Activated T-cell treated with anti-CD3 and anti-CD28 coated beads for 4 hours (primary cell): ENCODE results near the gene MAGI2.
"Not testable (repeated sequence)": the region's sequence is repeated elsewhere in the genome, so short reads cannot be mapped to it uniquely, and the experiment has no call there.

Source experiments
- DNase-seq: peaks from one replicate; pipeline ENCODE4 v3.0.0-alpha.2; 2020

The MAGI2 gene

GRCh38 chr7:79137942-79138341 is 315.5 kb downstream of the MAGI2 start:
- no peak for DNase-seq

GRCh38 chr7:79132844-79133451 is 320.5 kb downstream of the MAGI2 start:
- DNase-seq: no peak

GRCh38 chr7:79130715-79131114 is 322.8 kb downstream of the MAGI2 start:
- no peak for DNase-seq

- no peak for DNase-seq
Observed at GRCh38 chr7:79124331-79124730, 329.1 kb downstream of the MAGI2 start.

- no peak for DNase-seq
Observed at GRCh38 chr7:79118143-79118542, 335.3 kb downstream of the MAGI2 start.

- no peak for DNase-seq
Observed at GRCh38 chr7:79096361-79096805, 357.1 kb downstream of the MAGI2 start.

- DNase-seq: no peak
Observed at GRCh38 chr7:79093421-79093820, 360.0 kb downstream of the MAGI2 start.

- DNase-seq: no peak
Observed at GRCh38 chr7:79091661-79092060, 361.8 kb downstream of the MAGI2 start.

GRCh38 chr7:79091011-79091410 is 362.5 kb downstream of the MAGI2 start:
- DNase-seq: no peak

GRCh38 chr7:79090543-79090942 is 362.9 kb downstream of the MAGI2 start:
- DNase-seq: no peak

- no peak for DNase-seq
Observed at GRCh38 chr7:79084423-79084822, 369.0 kb downstream of the MAGI2 start.

GRCh38 chr7:79079919-79080554 is 373.4 kb downstream of the MAGI2 start:
- no peak for DNase-seq

- DNase-seq: no peak
Observed at GRCh38 chr7:79078273-79078672, 375.2 kb downstream of the MAGI2 start.

- DNase-seq: not testable (repeated sequence)
Observed at GRCh38 chr7:79071187-79071586, 382.3 kb downstream of the MAGI2 start.

GRCh38 chr7:79064187-79064823 is 389.2 kb downstream of the MAGI2 start:
- DNase-seq: no peak

- no peak for DNase-seq
Observed at GRCh38 chr7:79063019-79063698, 390.3 kb downstream of the MAGI2 start.

- DNase-seq: no peak
Observed at GRCh38 chr7:79060498-79060897, 393.0 kb downstream of the MAGI2 start.

GRCh38 chr7:79055722-79056415 is 397.6 kb downstream of the MAGI2 start:
- DNase-seq: no peak

- no peak for DNase-seq
Observed at GRCh38 chr7:79051915-79052314, 401.6 kb downstream of the MAGI2 start.

GRCh38 chr7:79050603-79051002 is 402.9 kb downstream of the MAGI2 start:
- no peak for DNase-seq

GRCh38 chr7:79046061-79046460 is 407.4 kb downstream of the MAGI2 start:
- DNase-seq: no peak

GRCh38 chr7:79037001-79037400 is 416.5 kb downstream of the MAGI2 start:
- DNase-seq: no peak

- DNase-seq: no peak
Observed at GRCh38 chr7:79036356-79036755, 417.1 kb downstream of the MAGI2 start.
